A204.1 (cell line): ENCODE results near the gene MAP3K14.

Experiments
- FAIRE-seq: peaks from 2 replicates; lab custom pipeline; 2012; peaks lifted over from hg19 to GRCh38; lab: Jason Lieb, UNC

The MAP3K14 gene

DNA sequence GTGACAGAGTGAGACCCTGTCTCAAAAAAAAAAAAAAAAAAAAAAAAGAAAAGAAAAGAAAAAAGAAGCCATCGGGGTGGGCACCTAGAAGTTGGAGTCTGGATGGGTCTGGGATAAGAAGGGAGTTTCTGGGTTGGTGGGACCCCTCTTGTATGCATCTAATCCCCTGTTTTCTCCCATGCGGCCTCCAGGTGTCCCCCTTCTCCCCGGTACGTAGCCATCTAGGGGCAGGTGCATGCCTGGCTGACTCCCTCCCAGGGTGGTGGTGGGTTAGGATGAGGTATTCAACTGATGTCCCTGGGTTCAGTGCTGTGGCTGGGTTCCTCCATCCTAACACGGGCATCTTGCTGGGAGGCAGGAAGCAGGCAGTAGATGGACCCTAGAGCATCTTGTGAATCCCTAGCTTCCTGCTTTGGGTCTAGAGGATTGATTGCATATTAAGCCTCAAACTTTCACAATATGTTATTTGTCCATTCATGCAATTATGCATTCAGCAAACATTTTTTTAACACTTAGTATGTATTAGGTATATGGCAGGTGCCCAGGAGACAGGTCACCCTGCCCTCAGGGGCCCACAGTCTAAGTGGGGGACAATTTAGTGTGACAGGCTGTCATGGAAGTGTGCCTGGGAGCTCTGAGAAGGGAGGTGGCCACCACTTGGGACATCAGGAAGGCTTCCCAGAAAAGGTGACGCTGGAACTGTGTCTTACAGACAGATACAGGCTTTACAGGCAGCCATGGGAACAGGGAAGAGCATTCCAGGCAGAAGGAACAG, 82.0 kb downstream of the MAP3K14 start:
- FAIRE-seq = no peak

DNA sequence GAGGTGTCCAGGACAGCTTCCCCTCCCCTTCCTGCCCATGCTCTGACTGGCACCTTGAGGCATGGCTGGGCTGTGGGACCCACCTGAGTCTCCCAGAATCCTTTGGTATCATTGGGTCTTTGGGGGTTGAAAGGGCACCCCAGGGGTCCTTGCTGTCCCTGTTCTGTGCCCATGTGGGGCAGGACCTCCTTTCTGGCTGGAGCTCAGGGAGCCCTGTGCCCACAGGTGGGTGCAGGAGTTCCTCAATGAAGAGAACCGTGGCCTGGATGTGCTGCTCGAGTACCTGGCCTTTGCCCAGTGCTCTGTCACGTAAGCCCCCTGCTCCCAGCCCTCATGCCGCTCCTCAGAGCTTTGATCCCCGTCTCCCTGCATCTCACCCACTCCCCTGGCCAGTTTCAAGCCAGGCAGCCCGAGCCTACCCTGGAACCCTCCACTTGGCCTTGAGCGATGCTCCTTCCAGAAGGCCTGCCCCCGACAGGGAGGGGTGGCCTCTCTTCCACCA, 83.3 kb downstream of the MAP3K14 start:
- FAIRE-seq = no peak

DNA sequence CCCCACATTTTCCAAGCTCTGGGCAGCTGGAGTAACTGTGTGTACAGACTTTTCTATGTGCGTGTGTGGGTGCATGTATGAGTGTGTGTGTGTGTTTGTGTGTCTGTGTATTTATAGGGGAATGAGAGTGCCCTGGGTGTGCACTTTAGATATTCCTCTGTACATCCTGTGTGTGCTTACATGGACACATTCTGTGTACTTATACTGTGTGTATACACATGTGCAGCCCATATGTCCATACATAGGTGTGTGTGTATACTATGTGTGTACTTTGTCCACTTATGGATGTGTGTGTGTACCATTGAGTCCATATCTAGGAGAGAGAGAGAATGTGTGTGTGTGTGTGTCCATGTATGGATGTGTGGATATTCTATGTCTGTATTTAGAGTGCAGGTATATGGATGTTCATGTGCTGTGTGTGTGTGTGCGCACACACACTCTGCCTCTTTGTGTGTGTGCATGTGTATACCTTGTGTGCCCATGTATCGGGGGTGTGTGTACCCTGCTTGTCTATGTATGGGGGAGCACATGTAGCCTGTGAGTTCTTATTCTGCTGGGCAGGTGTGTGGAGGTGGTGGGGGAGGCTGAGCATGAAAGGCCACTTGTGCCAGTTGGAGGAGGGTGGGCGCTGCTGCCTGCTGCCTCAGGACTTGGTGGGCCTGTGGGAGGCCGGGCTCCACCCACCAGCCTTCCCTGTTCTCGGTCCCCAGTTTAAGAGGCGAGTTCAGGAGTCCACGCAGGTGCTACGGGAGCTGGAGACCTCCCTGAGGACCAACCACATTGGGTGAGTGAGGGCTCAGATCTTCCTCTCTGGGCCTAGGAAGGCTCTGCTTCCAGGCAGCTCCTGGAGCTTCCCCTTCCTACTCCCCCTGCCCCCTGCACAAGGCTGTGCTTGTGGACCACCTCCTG, 84.1 kb downstream of the MAP3K14 start:
- no peak for FAIRE-seq

DNA sequence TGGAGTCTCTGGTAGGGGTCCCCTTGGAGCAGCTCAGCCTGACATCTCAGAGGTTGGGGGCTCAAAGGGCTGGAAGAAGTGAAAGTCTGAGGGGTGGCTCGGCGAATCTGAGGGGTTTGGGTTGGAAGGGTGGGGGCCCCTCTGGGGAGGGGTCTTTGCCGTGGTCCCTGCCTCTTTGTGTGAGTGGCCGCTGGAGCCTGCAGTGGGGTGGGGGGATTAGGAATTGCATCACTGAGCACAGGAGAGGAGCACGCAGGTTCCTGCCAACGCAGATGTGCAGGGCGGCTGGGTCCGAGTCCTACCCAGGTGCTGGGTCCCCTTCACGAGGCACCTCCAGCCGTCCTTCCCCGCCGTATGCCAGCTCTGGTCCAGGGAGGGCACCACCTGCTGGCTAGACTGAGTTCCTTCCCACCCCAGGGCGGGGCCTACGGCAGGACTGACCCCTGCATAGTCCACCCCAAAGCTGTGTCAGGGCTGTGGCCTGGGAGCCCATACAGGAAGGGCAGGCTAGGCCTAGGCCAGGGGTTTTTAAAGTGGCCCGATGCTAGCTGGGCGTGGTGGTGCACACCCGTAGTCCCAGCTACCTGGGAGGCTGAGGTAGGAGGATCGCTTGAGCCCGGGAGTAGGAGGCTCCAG, 85.2 kb downstream of the MAP3K14 start:
- FAIRE-seq = no peak

DNA sequence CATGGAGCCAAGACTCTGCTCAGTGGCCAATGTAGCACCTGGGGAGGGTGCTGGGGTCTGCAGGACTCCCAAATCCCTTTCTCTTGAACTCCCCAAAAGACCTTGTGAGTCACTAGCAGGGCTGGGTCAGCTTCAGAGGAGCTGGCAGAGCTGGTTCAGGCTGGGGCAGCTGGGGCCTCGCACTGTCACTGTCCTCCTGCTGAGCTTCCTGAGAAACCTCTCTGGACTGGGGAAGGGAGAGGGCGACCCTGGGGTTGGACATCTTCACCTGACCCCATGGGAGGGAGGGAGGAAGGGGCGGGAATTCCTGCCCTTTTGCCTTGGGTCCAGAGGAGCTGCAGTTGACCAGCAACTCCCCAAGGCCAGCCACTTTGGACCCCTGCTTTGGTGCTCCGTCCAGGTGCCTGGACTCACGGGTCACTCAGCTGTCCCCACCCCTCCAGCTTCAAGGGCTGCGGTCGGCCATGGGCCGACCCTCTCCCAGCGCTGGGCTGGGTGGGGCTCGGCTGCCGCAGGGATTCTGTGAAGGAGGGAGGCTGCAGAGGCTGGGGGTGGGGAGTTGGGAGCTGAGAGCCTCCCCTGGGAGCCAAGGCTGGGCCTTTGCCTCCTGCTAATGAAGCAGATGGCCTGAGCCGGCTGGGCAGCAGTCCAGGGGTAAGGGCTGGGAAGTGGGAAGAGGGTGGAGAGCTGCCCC, 85.9 kb downstream of the MAP3K14 start:
- no peak for FAIRE-seq

DNA sequence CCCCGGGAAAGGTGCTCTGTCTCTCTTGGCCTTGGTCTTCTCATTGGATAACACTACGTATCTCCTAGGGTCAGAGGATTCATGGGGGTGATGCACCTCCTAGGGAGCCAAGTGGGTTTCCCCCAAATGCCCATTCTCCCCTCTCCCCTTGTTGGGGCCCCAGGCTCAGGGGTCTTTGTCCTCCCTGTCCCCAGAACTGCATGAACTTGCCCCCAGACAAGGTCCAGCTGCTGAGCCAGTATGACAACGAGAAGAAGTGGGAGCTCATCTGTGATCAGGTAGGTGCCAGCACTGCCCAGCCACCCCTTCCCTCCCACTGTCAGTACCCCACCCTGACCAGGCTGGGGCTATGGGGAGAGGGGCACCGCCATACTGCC, 86.4 kb downstream of the MAP3K14 start:
- no peak for FAIRE-seq

DNA sequence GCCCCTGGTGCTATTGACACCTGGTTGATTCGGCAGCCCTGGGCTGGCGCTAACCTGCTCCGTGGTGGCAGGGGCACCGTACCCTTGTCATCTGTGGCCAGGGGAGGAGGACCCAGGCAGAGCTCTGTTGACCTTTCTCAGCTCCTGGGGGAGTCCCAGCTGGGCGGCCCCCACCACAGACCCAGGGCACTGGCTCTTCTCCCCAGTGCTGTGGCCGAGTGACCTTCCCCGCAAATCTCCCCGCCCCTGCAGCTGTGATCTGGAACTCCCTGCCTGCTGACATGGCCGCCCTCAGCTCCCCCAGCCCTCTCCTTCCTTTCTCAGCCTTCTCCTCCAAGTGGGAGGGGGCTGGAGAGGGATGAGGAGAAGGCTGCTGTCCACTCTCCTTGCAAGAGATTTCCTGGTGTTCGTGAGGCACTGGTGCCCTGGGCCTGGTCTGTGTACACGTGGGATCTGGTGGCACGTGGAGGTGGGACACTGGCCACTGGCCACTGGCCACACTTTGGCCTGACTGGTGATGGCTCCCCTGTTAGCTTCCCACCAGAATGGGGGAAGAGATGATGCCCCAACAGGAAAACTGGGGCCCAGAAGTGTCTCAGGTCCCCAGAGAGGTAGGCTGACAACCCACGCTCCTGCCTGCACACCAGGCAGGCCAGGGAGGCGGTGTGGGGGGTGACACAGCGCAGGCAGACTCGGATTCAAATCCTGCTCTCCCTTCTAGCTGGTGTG, 87.0 kb downstream of the MAP3K14 start:
- FAIRE-seq = no peak

DNA sequence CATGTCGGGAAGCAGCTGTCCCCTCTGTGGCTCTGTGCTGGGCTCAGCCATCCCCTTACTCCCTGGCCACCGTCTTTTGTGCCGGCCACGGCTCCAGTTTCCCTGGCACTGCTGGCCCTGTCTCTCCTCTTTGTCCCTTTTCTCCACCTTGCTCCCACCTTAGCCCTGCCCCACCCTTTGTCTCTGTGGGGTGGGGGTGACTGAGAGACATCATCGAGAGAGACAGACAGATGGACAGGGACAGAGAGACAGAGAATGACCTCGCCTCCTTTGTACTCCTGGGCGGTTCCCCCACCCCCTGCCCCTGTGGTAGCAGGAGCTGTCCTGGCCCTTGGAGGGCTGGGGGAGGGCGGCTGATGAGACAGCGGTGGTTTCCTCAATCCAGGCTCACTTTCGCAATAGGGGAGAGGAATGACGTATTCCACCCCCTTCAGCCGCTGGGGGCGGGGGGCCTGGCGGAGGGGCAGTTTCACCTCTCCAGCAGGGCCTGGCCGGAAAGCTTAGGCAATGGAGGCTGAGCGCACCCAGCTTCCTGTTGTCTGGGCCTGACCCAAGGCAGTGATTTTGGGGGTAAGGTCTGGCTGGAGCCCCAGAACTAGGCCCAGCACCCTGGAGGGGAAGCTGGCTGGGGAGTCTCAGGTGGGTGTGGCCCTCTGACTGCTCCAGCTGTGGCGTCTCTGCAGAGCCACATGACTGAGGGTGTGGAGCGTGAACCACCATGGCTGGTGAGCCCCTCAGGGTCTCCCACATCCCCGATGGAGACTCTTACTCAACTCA, 87.9 kb downstream of the MAP3K14 start:
- FAIRE-seq = no peak

DNA sequence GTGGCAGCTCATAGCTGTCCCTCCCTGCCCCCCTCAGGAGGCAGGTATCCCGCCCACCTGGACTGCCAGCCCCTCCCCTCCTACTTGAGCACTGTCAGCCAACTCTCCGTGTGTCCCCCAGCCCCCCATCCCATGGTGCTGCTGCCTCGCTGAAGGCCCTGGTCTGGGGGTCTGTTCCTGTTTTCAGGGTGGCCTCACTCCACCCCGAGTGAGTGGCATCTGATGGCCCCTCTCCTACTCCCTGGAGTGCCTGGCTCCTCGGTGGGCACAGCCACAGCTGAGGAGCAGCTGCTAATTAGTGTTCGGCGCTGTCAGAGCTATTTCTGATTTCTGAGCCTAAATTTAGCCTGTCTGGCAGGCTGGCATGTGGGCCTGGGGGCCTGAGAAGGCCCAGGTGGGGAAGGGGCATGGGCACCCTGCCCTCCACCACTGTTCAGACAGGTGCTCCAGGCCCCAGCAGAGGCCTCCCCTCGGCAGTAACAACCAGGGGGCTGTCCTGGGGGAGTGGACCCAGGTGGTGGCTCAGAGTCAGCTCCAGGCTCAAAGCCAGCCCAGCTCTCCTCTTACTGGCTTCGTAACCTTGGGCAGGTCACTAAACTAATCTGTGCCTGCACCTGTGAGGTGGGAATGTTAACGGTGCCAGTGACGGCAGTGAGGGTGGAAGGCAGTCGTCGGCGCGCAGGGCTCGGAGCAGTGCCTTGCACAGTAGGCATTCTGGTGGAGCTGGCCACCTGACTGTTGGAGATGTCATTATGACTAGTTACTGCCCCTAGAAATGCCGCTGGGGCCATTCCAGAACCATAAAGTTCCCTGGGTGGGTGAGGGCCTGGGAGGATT, 88.7 kb downstream of the MAP3K14 start:
- no peak for FAIRE-seq

DNA sequence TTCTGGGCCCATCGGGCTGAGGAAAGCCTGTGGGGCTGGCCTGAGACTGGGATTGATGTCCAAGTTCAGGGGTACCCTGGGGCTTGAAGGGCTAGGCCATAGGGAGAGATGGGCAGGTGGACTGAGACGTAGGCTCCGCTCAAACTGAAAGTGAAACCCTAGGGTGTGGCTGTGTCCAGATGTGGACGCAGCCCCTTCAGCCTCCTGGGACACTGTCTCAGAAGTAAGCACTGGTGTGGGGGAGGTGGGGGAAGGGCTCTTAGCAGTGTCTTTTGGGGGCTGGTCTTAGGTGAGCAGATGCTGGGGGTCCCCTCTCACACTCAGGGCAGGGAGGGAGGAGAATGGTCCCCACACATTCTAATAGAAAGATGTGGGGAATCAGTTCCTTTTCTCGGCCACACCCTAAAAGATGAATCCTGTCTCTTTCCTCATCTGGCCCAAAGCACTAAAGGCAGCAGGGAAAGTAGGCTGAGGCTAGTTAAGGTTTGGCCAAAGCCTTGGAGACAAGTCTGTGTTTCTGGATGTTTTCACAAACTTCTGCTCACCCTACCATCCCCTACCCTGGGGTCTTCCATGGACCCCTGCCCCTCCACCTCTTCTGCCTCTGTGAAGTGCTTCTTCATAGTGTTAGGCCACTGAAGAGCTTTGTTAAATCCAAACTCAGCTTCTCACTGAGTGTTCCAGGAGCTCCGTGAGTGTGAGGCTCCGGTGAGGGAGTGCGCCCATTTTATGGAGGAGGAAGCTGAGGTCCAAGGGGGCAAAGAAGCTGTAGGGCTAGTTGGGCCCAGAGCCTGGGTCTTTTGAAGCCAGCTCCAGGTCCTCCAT, 89.5 kb downstream of the MAP3K14 start:
- no peak for FAIRE-seq

DNA sequence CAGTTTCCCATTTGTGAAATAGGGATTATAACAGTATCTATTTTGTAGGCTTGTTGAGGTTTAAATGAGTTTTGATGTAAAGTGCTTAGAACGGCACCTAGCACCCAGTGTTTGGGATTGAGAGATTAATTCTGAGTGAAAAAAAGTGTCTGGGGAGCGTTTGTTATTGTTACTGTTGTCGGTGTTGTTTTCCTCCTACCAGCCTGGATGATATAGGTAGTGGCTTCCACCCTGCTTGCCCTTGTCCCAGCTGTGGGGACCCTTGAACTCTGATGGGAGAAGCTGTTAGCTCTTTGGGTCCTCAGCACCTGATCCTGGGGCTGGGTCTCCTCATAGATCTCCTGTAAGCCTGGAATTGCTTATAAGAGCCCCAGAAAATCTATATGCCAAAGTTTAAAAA, 90.2 kb downstream of the MAP3K14 start:
- FAIRE-seq = no peak

DNA sequence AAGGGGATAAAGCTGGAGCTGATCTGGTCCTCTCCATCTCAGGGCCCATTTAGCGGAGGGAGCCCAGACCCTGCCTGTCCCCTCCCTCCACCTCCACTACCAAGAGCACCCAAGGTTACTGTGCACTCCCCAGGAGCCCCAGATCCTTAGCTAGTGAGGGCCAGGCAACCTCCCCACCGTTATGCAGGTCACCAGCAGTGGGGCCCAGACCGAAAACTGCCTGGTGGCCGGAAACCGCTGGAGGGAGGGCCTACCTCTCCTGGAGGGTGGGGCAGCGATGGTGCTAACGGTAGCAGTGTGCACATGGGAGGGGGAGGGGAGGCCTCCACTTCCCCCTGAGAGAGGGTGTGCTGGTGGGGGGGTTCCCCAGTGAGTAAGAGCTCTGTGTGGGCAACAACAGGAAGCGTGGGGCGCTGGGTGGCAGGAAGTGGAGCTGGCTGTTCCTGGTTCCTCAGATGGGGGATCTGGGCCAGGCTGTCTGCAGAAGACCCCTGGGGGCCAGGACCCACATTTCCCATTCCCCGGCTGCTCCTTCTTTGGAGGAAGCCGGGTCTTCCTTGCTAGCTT, 90.8 kb downstream of the MAP3K14 start:
- no peak for FAIRE-seq

DNA sequence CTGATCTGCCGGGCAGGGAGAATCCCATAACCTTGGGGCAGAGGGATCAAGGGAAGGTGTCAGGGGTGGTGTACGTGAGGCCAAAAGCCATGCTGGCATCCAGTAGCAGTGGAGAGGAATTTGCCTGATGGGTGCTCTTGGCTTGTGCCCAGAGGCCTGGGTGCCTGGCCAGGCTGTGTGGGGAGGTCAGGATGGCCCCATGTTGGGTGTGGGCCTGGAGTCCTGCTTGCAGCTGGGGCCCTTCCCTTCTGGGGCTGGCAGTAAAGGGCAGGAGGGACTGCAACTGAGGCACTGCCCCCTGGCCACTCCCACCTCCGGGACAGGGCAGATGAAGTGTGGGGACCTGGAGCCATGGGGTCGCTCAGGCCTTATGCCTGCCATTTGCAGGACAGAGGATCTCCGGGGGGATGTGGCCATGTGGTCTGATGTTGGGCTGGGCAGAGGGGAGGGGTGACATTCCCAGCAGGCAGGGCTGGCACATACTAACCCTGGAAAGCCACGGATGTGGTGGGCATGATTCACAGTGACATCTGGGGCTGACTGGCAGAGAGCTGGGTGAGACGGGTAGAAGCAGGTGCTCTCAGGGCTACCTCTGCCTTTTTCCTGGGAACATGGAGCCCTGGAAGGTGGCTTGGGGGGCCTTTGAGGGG, 91.6 kb downstream of the MAP3K14 start:
- FAIRE-seq = no peak

DNA sequence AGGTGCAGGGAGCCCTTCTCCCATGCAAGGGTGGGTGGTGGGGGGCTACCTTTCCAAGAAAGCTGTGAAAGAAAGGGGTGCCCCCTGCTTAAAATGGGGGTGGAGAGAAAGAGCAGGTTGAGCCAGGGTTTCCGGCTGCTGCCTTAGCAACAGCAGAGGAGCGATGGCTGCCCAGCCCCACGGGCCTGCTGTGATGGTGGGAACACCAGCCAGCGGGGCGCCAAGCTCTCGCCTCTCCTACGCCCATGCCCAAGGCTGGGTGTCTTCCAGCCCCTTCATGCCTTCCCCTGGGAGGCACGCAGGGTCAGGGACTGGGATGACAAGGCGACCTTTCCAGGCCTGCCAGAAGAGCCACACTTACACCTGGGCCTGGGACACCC, 92.2 kb downstream of the MAP3K14 start:
- FAIRE-seq = no peak

DNA sequence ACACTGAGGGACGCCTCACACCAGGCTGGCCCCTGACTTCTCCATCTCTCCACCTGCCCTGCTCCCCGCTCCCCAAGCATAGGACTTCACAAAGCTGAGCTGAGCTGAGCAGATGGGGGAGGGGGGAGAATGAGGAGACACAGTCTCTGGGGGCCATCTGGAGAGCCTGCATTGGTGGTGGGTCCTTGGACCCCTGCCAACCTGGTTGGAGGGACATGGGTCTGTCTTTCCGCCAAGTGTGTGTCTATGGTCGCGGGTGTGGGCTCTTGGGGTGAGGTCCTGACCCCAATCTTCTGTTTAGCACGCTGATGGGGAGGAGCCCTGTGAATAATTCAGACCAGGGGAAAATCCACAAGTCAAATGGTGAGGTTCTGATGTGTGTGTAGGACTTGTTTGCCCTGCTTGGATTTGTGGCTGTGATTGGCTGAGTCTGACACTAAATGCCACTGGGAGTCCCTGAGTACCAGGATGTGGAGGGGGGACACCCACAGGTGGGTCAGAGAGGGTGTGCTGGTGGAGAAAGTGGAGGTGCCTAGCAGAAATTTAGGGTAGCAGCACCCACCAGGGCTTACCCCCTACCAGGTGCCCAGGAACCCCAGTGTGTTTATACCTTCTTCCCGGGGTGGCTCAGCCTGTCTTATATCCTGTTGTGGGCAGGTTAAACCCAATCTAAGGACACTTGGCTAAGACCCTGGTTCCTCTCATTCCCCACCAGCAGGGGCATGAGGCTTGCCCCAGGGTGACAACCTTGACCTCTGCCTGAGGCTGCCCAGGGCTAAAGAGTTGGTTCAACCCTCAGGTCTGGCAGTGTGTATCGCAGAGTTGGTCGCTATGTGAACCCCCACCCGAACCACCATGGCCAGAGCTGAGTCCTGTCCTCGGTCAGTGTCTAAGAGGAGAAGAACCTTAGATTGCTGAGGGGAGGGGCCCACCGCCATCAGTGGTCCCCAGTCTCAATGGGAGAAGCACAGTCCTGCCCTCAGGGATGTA, 93.0 kb downstream of the MAP3K14 start:
- no peak for FAIRE-seq

DNA sequence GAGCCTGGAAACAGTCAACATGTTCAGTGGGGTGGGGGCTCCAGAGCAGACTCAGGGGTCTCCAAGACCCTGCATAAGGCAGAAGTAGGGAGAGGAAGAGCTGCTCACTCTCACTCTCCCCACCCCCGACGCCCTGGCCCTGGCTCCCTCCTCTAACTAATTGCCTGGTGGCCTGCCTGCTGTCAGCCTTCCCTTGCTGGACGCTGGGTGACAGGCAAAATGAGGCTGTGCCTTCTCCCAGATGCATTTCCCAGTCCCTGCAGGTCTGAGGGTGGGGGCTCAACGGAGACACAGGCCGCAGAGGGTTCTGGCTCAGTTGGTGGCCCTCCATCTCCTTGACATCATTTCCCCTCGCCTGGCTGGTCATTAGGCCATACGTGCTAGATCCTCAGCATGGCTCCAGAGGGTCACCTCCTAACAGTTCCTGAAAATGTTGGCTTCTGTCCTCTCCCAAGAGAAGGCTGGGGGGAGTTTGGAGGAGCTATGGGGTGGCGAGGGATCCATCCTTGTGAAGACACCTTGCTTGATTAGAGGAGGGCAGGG, 93.8 kb downstream of the MAP3K14 start:
- FAIRE-seq = no peak
